ENCODE data around the gene TFAP2E. TPM values are rescaled to one million over a fixed set of nuclear protein-coding genes. Genes with fewer than 3 reads are reported as not detected.

TFAP2E gene
- total RNA-seq, 1 donor = 0.18 TPM

DNA sequence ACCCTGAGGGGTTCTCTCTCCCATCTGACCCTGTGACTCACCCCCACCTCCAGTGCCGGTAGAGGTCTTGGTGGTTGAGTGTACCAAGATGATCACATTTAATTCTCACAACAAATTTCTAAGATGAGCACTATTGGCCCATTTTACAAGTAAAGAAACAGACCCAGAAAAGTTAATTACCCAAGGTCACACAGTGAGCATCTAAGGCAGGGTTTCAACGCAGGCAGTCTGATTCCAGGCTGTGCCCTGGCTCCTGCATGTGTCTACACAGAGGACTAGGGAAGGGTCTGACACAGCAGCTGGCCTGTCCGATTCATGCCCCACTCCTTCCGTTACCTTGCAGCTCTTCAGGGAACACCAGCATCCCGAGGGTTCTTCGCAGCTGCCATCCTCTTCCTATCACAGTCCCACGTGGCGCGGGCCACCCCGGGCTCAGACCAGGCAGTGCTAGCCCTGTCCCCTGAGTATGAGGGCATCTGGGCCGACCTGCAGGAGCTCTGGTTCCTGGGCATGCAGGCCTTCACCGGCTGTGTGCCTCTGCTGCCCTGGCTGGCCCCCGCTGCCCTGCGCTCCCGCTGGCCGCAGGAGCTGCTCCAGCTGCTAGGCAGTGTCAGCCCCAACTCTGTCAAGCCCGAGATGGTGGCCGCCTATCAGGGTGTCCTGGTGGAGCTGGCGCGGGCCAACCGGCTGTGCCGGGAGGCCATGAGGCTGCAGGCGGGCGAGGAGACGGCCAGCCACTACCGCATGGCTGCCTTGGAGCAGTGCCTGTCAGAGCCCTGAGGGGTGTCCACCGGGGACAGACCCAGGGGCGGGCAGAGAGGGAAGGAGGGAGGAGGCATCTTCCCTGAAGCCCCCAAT is 8.0 kb upstream of the TFAP2E start:
- no peak for DNase-seq (ENCODE audit: low read depth)
- TF ChIP-seq CTCF (IDR thresholded peaks at IDR 0.05; ENCODE audit: insufficient read depth, low read length) = no peak

GRCh38 chr1:35565742-35566133 is 7.4 kb upstream of the TFAP2E start:
- TF ChIP-seq CTCF (IDR thresholded peaks at IDR 0.05; ENCODE audit: insufficient read depth, low read length) = no peak
- DNase-seq (ENCODE audit: low read depth) = no peak
- H3K4me3 ChIP-seq (ENCODE audit: low read depth, low read length) = no peak overlapping the region

More for the DNA sequence above, 8.0 kb upstream of the TFAP2E start:
- no peak overlapping the region for H3K4me3 ChIP-seq (ENCODE audit: low read depth, low read length)

DNA sequence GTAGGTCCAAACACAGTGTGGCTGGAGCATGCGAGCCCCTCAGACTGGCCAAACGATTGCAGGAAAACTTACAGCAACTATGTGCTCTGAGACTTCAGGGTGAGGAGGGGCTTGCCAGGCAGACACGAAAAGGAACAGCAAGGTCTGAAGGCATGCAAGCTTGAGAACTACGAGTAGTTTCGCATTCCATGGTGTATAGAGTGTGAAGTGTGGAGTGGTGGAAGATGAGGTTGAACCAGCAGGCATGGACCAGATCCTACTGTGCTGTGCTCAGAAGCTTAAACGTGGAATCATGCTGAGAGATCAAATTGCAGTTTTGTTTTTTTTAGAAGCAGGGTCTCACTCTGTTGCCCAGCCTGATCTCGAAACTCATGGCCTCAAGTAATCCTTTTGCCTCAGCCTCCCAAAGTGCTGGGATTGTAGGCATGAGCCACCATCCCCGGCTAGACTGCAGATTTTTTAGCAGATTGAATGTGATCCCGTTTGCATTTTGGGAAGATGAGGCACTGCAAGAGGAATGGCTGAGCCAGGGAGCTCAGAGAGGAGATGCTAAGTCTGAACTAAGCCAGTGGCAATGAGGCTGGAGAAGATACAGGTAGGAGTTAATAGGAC is 5.1 kb upstream of the TFAP2E start:
- TF ChIP-seq CTCF (IDR thresholded peaks at IDR 0.05; ENCODE audit: insufficient read depth, low read length) = no peak
- no peak overlapping the region for H3K4me3 ChIP-seq (ENCODE audit: low read depth, low read length)
- no peak for DNase-seq (ENCODE audit: low read depth)

DNA sequence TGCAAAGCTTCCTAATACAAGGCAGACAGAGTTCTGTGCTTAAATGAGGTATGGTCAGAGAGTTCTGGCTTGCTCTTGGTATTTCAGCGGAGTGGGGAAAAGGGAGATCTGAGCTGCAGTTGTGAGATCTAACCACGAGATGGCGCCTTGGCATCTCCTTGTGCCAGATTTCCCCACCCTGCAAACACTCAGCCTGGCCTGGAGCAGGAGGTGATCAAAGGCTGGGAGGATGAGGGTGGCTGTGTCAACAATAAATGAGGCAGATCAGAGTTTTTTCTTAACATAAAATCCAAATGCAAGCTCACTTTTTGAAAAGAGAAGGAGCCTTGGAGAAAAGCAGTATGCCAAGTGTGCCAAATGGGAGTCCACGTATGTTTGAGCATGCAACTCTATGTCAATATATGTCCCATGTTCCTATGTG is 4.1 kb upstream of the TFAP2E start:
- peak; percentile 76 for DNase-seq (ENCODE audit: low read depth)

GRCh38 chr1:35569936-35570335 is 3.2 kb upstream of the TFAP2E start:
- no peak overlapping the region for H3K4me3 ChIP-seq (ENCODE audit: low read depth, low read length)
- peak; percentile 74 for DNase-seq (ENCODE audit: low read depth)
- TF ChIP-seq CTCF (IDR thresholded peaks at IDR 0.05; ENCODE audit: insufficient read depth, low read length) = no peak

More for the DNA sequence above, 4.1 kb upstream of the TFAP2E start:
- no peak overlapping the region for H3K4me3 ChIP-seq (ENCODE audit: low read depth, low read length)
- peak; percentile 85 for TF ChIP-seq CTCF (IDR thresholded peaks at IDR 0.05; ENCODE audit: insufficient read depth, low read length)

DNA sequence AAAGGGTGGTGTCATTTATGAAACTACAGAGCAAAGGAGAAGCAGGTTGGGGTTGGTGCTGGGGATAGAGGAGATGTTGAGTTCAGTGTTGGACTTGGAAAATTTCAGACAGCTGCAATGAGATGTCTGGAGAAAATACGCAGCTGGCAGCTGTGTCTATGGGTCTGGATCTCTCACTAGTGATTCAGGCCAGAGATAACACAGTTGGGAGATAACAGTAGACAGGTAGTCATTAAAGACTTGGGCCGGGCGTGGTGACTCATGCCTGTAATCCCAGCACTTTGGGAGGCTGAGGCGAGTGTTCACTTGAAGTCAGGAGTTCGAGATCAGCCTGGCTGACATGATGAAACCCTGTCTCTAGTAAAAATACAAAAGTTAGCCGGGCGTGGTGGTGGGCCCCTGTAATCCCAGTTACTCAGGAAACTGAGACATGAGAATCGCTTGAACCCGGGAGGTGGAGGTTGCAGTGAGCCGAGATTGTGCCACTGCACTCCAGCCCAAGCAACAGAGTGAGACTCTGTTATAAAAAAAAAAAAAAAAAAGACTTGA is 2.5 kb upstream of the TFAP2E start:
- H3K4me3 ChIP-seq (ENCODE audit: low read depth, low read length) = no peak overlapping the region
- no peak for TF ChIP-seq CTCF (IDR thresholded peaks at IDR 0.05; ENCODE audit: insufficient read depth, low read length)
- peak; percentile 76 for DNase-seq (ENCODE audit: low read depth)

All from fibroblast of the aortic adventitia (primary cell).